BE2C (cell line): ENCODE measurements around the gene KANSL3.

Experiments used
- DNase-seq: peaks from one replicate; pipeline ENCODE4 v3.0.0-alpha.2; 2020
- H3K27me3 ChIP-seq: fragments of 250-450 bp; sonication (Bioruptor Pico); 2 replicates; pipeline ENCODE4 v1.5.1; 2020; ENCODE audit warnings: mild to moderate bottlenecking
- H3K36me3 ChIP-seq: fragments of 250-450 bp; sonication (Bioruptor Pico); 2 replicates; pipeline ENCODE4 v1.5.1; 2020; ENCODE audit warnings: mild to moderate bottlenecking
- H3K4me1 ChIP-seq: fragments of 250-450 bp; sonication (Bioruptor Pico); 2 replicates; pipeline ENCODE4 v1.5.1; 2020
- H3K4me3 ChIP-seq: 2 replicates; pipeline ENCODE4 v1.5.1; 2011; ENCODE audit warnings: low read depth, low read length
- H3K9me3 ChIP-seq: fragments of 250-450 bp; sonication (Bioruptor Pico); 2 replicates; pipeline ENCODE4 v1.5.1; 2020
- TF ChIP-seq, protein P1 (sequence below): IDR thresholded peaks from 2 replicates; pipeline ENCODE4 v1.5.1; 2012; ENCODE audit warnings: mild to moderate bottlenecking, low read depth, low read length

Gene KANSL3

DNA sequence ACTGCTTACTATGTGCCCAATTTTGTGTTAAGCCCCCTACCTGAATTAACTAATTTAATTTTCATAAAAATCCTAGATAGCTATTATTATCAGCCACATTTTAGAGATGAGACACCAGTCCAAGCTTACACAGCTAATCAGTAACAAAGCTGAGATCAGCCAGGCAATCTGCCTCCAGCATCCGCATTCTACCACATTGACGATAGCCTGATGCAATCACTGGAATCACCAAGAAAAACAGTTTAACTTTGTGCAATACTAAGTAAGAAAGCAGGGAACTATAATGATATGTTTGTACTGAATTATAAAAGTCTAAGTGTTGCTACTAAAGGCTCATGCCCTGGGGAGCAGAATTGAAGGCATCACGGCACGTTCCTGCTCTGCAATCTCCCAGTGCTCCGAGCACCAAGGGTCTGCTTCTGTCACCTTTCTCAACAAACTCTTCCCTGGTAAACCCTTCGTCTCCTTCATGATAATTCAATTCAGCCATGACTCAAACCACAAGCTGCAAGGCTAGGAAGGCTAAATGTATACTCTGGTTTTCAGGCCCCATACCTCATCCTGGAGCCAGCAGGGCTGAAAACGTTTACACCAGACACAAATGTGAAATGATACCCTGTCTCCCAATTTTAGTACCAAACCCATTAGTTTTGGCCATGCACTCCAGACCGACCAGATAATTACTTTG, 19.4 kb downstream of the KANSL3 start:
- TF ChIP-seq, protein P1, sequence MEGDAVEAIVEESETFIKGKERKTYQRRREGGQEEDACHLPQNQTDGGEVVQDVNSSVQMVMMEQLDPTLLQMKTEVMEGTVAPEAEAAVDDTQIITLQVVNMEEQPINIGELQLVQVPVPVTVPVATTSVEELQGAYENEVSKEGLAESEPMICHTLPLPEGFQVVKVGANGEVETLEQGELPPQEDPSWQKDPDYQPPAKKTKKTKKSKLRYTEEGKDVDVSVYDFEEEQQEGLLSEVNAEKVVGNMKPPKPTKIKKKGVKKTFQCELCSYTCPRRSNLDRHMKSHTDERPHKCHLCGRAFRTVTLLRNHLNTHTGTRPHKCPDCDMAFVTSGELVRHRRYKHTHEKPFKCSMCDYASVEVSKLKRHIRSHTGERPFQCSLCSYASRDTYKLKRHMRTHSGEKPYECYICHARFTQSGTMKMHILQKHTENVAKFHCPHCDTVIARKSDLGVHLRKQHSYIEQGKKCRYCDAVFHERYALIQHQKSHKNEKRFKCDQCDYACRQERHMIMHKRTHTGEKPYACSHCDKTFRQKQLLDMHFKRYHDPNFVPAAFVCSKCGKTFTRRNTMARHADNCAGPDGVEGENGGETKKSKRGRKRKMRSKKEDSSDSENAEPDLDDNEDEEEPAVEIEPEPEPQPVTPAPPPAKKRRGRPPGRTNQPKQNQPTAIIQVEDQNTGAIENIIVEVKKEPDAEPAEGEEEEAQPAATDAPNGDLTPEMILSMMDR: no peak
- H3K9me3 ChIP-seq: no peaks in the 10 kb centered on the region
- no peaks in the 10 kb centered on the region for H3K4me1 ChIP-seq
- no peaks in the 10 kb centered on the region for H3K27me3 ChIP-seq
- H3K4me3 ChIP-seq: no peak overlapping the region
- H3K36me3 ChIP-seq: no peaks in the 10 kb centered on the region; the same call in 1 of the 2 replicates
- no peak for DNase-seq

DNA sequence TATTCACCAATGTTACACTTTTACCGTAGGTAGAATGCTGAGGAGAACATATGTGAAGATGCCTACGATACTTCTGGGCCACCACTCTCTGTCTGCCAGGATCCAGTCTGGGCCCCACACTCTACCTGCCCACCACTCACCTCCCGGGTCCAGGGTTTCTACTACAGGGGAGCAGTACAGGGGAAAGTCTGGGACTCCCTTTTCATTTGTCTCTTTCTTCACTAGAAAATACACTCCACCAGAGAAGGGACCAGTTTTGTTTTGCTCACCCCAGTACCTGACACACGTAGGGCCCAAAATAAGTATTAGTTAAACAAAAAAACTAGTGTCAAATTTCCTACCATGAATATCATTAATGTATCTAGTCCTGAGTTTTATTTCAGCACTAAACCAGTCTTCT, 21.1 kb downstream of the KANSL3 start:
- no peaks in the 10 kb centered on the region for H3K4me1 ChIP-seq
- no peak overlapping the region for H3K4me3 ChIP-seq
- DNase-seq: no peak
- H3K9me3 ChIP-seq: no peaks in the 10 kb centered on the region
- H3K36me3 ChIP-seq: no peaks in the 10 kb centered on the region; the same call in 1 of the 2 replicates
- H3K27me3 ChIP-seq: no peaks in the 10 kb centered on the region
- TF ChIP-seq, protein P1: no peak

DNA sequence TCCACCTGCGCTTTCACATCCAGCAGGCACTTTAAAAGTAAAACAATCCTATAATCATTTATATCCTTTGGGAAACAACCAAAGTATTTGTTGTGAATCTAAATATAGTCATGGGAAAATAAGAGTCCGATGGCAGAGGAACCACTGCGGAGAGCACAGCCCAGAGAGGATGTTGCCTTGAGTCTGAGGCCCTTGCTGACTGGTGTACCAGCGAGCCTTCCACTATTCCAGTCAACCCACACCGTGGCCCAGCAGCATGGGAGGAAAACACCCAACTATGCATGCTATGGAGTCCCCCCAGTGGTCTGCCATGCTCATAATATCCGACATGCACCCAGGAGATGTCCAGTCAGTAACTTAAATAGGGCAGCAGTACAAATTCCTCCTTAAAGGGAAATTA, 21.6 kb downstream of the KANSL3 start:
- H3K4me3 ChIP-seq: no peak overlapping the region
- no peaks in the 10 kb centered on the region for H3K4me1 ChIP-seq
- H3K27me3 ChIP-seq: no peaks in the 10 kb centered on the region
- no peak for DNase-seq
- H3K9me3 ChIP-seq: no peaks in the 10 kb centered on the region
- TF ChIP-seq, protein P1: no peak
- no peaks in the 10 kb centered on the region; the same call in 1 of the 2 replicates for H3K36me3 ChIP-seq

DNA sequence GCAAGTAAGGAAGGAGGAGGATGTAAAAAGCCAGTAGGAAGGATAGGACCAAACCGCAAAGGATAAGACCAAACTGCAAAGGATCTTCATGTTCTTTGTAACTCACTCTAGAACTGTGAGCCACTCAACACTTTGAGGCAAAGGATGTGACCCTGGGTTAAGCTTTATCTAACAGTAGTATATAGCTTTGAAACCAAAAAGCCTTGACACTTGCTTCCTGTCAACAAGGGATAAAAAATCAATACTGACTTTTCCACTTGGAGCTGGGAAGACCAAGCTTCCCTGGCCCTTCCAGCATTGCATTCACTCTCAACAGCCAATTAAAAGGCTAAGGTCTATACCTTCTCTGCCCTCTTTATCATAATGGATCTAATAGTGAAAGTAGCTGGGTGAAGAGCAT, 22.0 kb downstream of the KANSL3 start:
- Histone ChIP-seq H3K36me3 (no peaks in the 10 kb centered on the region; the same call in 1 of the 2 replicates), H3K4me1 (no peaks in the 10 kb centered on the region), H3K27me3 (no peaks in the 10 kb centered on the region), H3K4me3 (no peak overlapping the region), H3K9me3 (no peaks in the 10 kb centered on the region)
- TF ChIP-seq, protein P1: no peak
- no peak for DNase-seq

DNA sequence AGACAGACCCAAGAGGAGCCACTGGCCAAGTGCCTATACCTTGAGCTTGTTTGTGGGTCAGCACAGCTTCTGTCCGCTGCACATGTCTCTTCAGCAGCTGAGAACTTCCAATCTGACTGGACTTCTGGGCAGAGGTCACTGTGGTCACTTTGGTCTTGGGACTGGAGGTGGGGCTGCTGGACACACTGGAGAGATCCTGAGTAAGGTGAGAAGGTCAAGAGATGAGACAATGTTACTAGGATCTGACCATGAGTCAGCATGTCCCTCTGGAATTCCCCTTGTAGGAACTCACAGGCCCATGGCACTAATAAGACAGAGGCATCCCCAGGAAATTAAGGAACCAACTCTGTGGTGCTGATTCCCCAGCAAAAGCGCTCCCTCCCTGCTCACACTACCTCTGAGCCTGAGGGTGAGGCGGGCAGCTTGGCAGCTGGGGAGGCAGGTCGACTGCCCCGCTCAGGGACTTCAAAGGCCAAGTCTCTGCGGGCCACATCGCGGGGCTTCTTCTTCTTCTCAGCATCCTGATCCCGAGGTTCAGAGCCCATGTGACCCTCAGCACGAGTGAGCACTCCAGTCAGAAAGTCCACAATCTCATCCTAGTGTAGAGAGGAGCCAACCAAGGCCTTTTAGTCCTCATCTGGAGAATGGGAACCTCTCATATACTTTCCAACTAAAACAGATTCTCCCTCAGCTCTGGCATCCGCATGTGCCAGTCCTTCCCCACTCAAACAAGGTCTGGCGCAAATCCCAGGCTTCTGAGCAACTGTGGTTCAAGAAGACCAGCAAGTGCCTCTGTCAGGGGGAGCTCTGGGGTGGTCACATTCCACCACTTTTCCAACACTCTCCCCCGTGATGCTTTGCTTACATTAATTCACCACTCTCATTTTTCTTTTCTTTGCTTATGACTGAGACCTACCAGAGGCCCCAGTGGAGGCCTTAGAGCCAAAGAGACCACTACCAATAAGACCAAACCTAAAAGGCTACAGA, 29.4 kb downstream of the KANSL3 start:
- Histone ChIP-seq H3K27me3 (no peaks in the 10 kb centered on the region), H3K4me1 (no peaks in the 10 kb centered on the region), H3K4me3 (no peak overlapping the region), H3K36me3 (peaks cover 20% of the 10 kb centered on the region; the same call in 1 of the 2 replicates), H3K9me3 (no peaks in the 10 kb centered on the region)
- TF ChIP-seq, protein P1: no peak
- DNase-seq: no peak

DNA sequence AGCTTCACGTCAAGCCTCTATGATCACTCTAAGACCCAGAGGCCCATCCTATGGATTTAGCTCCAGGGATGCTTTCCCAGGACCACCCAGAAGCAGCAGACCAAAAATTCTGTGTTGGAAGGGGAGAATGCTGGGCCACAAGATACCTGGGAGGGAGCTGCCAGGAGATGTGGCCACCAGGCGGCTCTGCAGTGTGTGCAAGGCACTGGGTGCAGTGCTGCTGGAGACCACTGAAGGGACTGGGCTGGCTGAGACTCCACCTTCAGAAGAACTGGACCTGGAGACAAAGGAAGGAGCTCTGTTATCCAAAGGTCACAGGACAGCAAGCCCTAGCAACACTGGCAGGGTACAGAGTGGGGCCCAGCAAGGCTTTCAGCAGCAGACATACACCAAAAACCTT, 34.0 kb downstream of the KANSL3 start:
- H3K27me3 ChIP-seq: no peaks in the 10 kb centered on the region
- no peaks in the 10 kb centered on the region for H3K4me1 ChIP-seq
- no peaks in the 10 kb centered on the region for H3K9me3 ChIP-seq
- TF ChIP-seq, protein P1: no peak
- H3K4me3 ChIP-seq: no peak overlapping the region
- DNase-seq: no peak
- peaks cover 25% of the 10 kb centered on the region; the same call in 1 of the 2 replicates for H3K36me3 ChIP-seq
